Activated naive CD4-positive, alpha-beta T cell treated with anti-CD3 and anti-CD28 coated beads, Interleukin-2, amount 50 U/mL, for 16 hours (primary cell): Measurements from ENCODE around the gene CADM2.

Source experiments
- DNase-seq: peaks from one replicate; pipeline ENCODE4 v3.0.0-alpha.2; 2020

CADM2 gene

GRCh38 chr3:85576697-85577200, 618.0 kb downstream of the CADM2 start:
- DNase-seq: no peak

- no peak for DNase-seq
Measured at GRCh38 chr3:85584779-85585356, 626.1 kb downstream of the CADM2 start.

- DNase-seq: no peak
Measured at GRCh38 chr3:85586018-85586417, 627.2 kb downstream of the CADM2 start.

DNA sequence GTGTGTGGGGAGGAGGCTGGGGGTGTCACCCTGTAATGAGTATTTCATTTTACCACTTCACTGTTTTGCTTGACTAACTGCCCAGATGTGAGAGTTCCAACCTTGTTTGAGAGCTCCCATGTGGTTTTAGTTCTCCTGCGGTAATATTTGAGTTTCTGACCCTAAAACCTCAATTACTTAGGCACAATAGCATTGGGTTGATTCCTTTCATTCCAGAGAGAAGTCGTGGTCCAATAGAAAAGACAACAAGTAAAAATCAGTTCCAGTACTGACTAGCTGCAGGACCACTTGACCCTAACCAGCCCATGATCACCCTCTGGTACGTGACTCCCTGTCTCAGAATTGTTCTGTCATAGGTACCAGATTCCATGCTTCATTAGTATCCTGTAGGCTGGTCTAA, 630.4 kb downstream of the CADM2 start:
- DNase-seq: no peak

DNA sequence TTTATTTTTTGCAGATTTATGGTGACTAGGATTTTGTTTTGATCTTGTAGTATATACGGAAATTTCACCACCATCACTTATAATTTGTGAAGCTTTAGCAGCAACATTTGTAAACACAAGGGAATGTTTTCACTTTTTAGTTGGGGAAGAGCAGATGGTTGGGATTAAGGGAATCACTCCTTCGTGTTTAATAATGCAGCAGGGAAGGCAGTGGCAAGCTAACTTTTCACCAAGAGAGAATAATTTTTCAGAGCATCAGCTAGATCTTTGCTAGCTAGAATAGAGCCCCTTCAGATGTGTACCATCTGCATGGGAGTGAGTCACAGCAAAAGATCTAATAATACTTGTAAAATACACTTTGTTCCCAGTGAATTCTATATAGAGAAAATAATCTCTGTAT, 632.7 kb downstream of the CADM2 start:
- DNase-seq: no peak

- no peak for DNase-seq
Measured at GRCh38 chr3:85592256-85592655, 633.5 kb downstream of the CADM2 start.

- no peak for DNase-seq
Measured at GRCh38 chr3:85594676-85595075, 635.9 kb downstream of the CADM2 start.

GRCh38 chr3:85603378-85603777, 644.6 kb downstream of the CADM2 start:
- DNase-seq: no peak

DNA sequence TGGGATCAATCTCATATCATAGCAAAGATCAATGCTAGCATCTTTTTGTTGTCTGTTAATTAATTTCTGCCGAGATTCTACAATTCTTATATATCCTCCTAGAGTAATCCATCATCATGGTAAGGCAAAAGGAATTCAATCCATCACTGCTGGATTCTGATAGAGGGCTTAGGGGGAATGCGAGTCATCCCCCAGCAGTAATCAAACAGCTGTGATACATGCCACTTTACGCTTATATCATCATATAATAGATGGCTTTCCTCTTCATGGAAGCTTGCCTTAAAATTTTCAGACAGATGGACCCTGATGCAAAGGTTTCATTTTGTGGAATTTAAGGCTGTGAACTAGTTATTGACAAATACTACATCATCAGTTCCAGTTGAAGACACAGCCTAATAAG, 645.9 kb downstream of the CADM2 start:
- DNase-seq: no peak

DNA sequence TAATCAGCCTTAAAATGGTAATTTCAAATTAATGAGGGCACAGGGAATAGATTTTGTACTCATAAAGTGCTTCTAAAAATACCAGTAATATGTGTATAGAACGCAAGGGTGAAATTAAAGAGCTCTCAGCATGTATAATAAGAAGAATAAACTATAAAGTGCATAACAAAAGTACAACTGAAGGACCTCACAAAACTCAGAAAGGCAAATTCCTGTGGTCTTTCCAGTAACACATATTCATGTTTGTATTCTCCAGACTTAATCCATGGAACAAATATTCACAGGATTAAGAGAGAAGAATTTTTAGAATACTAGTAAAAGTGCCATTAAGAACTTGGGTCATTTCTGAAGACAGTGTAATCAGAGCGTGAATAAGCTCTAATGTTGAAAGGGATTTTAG, 646.3 kb downstream of the CADM2 start:
- no peak for DNase-seq

DNA sequence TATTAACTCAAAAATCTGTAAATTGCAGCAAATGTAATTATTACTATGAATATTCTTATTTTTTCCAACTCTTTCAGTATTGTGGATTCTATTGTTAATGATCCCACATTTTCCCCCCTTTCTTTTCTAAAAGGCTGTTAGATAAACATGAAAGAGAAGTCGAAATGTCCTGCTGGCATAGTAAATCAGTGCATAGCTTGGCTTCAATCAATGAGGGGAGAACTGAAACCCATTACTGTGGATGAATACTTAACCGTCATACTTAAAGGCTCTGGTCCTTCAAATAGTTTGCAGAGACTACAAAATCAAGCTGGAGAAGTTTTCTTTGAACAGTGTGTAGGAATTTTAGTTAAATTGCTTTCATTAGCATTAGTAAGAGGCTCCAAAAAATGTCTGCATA, 667.9 kb downstream of the CADM2 start:
- DNase-seq: no peak

DNA sequence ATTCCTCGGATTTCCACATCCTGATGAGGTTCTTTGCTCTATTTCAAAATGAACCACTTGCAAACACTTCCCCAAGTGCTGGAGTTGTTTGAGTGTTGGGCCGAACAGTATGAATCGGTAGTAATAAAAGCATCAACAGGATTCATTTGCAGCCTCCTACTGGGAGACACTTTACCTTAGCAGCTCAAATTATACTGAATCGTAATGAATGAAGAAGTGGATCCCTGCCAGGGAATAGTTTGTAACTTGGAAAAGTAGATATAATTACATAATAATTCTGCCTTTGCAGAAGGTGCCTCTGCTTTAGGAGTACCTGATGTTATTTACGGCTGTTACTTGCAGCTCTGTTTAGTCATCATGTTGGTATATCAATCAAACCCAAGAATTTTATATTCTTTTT, 669.1 kb downstream of the CADM2 start:
- no peak for DNase-seq

GRCh38 chr3:85631070-85631469, 672.3 kb downstream of the CADM2 start:
- DNase-seq: no peak

- no peak for DNase-seq
Measured at GRCh38 chr3:85632921-85633320, 674.1 kb downstream of the CADM2 start.

GRCh38 chr3:85652360-85652759, 693.6 kb downstream of the CADM2 start:
- DNase-seq: no peak

DNA sequence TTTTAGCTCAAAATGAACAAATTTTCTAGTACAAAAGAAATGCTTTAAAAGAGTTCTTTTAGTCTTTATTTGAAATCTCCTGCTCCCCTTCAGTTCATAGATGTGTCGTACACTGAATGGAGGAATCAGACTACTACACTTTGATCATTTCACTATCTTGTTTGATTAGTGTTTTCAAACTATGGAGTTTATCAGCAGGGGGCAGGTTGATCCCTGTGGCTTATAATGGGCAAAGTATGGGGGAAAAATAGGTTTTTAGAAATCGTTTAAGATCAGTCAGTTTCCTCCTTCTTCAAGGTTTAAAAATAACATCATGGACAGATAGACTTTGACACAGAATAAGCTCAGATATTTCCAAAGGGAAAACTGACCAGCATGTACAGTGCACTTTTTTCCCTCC, 701.7 kb downstream of the CADM2 start:
- DNase-seq: no peak

DNA sequence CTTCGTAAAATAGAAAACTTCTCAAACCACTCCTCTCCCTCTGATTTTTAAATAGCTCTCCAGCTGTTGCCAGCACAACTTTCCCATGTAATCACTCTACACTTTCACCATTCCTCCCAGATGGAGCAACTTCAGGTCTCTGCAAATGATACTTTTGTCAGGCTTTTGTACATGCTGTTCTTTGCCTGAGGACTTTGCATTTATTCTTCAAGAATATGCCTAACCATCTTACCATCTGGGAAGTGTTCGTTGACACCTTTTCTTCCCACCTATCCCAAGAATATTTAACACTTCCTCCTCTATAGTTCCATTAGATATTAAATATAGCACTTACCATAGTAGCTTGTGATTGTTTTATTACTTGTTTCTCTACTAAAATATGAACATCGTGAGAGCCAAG, 703.7 kb downstream of the CADM2 start:
- DNase-seq: no peak

- DNase-seq: no peak
Measured at GRCh38 chr3:85667744-85668143, 709.0 kb downstream of the CADM2 start.

DNA sequence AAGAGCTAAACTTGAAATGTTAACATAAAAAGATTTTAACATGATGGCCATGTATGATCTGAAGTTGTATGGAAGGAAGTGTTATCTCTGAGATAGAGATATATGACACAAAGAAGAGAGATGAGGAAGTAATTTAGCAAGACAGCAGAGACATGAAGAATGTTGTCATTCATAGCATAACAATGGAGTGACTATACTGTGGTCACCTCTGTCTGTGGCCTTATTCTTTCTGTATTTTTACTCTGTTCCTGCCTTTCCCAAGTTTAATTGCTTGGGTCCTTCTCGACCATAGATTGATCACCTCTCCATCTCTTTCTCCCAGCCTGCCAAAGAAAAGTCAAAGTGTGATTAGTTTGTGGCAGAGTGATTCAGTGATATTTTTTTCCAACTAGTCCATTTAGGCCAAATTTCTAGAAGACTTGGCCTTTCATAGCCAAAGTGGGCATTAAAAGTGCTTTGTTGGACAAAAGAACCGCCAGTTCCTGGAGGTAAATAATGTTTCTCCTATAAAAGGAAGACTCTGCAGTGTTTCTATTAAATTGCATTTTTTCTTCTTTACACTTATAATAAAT, 711.9 kb downstream of the CADM2 start:
- no peak for DNase-seq

GRCh38 chr3:85672761-85673160, 714.0 kb downstream of the CADM2 start:
- DNase-seq: no peak

GRCh38 chr3:85678713-85679112, 719.9 kb downstream of the CADM2 start:
- DNase-seq: no peak

DNA sequence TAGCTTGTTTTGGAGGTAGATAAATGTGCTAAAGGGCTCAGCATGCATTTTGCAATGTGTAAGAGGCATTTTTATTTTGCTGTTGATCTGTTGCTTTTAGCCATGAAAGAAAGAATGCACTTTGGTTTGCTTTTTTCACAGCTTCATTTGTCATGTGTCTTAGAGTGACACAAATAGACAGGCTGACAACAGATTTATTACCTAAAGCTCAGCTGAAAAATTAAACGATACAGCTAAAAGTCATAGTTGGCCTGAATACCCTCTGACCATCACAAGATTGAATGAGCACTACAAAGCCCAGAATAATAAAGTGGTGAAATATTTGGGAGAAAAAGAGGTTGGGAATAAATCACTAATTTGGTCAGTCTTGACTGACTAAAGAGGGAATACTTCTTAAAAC, 723.1 kb downstream of the CADM2 start:
- DNase-seq: no peak

DNA sequence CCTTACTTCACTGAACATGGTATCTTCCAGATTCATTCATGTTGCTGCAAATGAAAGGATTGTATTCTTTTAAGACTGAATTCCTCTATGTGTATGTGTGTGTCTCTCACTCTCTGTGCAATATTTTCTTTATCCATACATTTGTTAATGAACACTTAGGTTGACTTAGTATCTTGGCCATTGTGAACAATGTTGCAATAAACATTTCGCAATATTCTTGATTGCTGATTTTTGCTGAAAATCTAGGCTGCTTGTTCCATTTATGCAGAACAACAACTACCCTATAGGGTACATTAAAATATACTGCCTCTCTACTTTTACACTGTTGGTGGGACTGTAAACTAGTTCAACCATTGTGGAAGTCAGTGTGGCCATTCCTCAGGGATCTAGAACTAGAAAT, 732.4 kb downstream of the CADM2 start:
- no peak for DNase-seq

DNA sequence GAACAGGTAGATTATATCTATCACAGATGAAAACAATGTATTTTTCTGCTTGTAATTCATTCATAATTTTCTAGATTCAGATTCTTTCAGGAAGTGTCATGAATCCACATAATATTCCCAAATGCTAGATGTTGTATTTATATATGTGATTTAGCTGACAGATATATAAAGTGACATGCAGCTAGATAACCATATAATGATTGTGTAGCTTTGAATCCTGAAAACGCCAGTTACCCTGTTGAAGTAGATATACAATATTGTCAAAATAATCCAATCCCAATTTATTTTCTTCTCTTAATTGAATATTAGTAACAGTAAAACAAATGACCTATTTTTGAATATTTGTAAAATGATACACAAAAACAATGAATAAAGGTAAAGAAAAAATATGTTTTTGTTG, 738.4 kb downstream of the CADM2 start:
- no peak for DNase-seq

GRCh38 chr3:85706130-85706529, 747.3 kb downstream of the CADM2 start:
- no peak for DNase-seq
